ACC112 (cell line): ENCODE data around the gene MAPRE3.

ENCODE experiments used
- H2AFZ ChIP-seq: fragments of 200-600 bp; sonication (generic); one replicate; pipeline ENCODE4 v1.6.0; 2017; ENCODE audit warnings: antibody characterized with exemption, low read length; ENCODE audit not compliant: unreplicated experiment
- H3K27ac ChIP-seq: fragments of 200-600 bp; sonication (generic); 2 replicates; pipeline ENCODE4 v1.5.1; 2014; ENCODE audit warnings: low read depth, mild to moderate bottlenecking, antibody characterized with exemption, low read length, moderate library complexity
- H3K27me3 ChIP-seq: fragments of 200-600 bp; sonication (generic); 2 replicates; pipeline ENCODE4 v1.6.1; 2014; ENCODE audit warnings: mild to moderate bottlenecking, antibody characterized with exemption, low read length, moderate library complexity, mixed read lengths; ENCODE audit not compliant: insufficient read depth
- H3K36me3 ChIP-seq: fragments of 200-600 bp; sonication (generic); 2 replicates; pipeline ENCODE4 v1.6.1; 2016; ENCODE audit warnings: mild to moderate bottlenecking, antibody characterized with exemption, low read length, moderate library complexity, mixed read lengths; ENCODE audit not compliant: insufficient read depth
- H3K4me1 ChIP-seq: fragments of 200-600 bp; sonication (generic); one replicate; pipeline ENCODE4 v1.6.1; 2016; ENCODE audit warnings: low read length, mixed read lengths; ENCODE audit not compliant: insufficient read depth, unreplicated experiment, control insufficient read depth
- H3K4me3 ChIP-seq: fragments of 200-600 bp; sonication (generic); 2 replicates; pipeline ENCODE4 v1.5.1; 2014; ENCODE audit warnings: mild to moderate bottlenecking, low read depth, low read length
- H3K79me2 ChIP-seq: fragments of 200-600 bp; sonication (generic); one replicate; pipeline ENCODE4 v1.6.0; 2016; ENCODE audit warnings: low read length; ENCODE audit not compliant: control insufficient read depth, unreplicated experiment, insufficient read depth

MAPRE3 gene

GRCh38 chr2:26983746-26984145 lies 13.3 kb downstream of the MAPRE3 start:
- Histone ChIP-seq H2AFZ (no peak overlapping the region), H3K4me3 (no peak overlapping the region), H3K36me3 (no peaks in the 10 kb centered on the region), H3K27ac (no peak overlapping the region), H3K79me2 (no peaks in the 10 kb centered on the region), H3K4me1 (peaks cover 27% of the 10 kb centered on the region), H3K27me3 (no peaks in the 10 kb centered on the region)

- H3K4me1 ChIP-seq: peaks cover 39% of the 10 kb centered on the region
- no peak overlapping the region for H2AFZ ChIP-seq
- no peaks in the 10 kb centered on the region for H3K79me2 ChIP-seq
- H3K27me3 ChIP-seq: no peaks in the 10 kb centered on the region
- no peak overlapping the region for H3K4me3 ChIP-seq
- no peak overlapping the region for H3K27ac ChIP-seq
- H3K36me3 ChIP-seq: no peaks in the 10 kb centered on the region
Observed at GRCh38 chr2:26985807-26986206, 15.4 kb downstream of the MAPRE3 start.

GRCh38 chr2:26986576-26986975 lies 16.1 kb downstream of the MAPRE3 start:
- Histone ChIP-seq H3K27me3 (no peaks in the 10 kb centered on the region), H3K79me2 (no peaks in the 10 kb centered on the region), H3K36me3 (no peaks in the 10 kb centered on the region), H2AFZ (no peak overlapping the region), H3K27ac (no peak overlapping the region), H3K4me1 (peaks cover 47% of the 10 kb centered on the region), H3K4me3 (no peak overlapping the region)

GRCh38 chr2:26988058-26988860 lies 17.8 kb downstream of the MAPRE3 start:
- Histone ChIP-seq H3K27ac (peak overlapping the region; percentile 78), H3K4me1 (peaks cover 49% of the 10 kb centered on the region), H3K36me3 (no peaks in the 10 kb centered on the region), H3K79me2 (no peaks in the 10 kb centered on the region), H2AFZ (no peak overlapping the region), H3K27me3 (no peaks in the 10 kb centered on the region), H3K4me3 (peak overlapping the region; percentile 33)

- Histone ChIP-seq H3K4me1 (peaks cover 49% of the 10 kb centered on the region), H3K27me3 (no peaks in the 10 kb centered on the region), H3K27ac (peak overlapping the region; percentile 78)
Observed at GRCh38 chr2:26989156-26989555, 18.7 kb downstream of the MAPRE3 start.

GRCh38 chr2:26991717-26992116 lies 21.3 kb downstream of the MAPRE3 start:
- no peak overlapping the region for H2AFZ ChIP-seq
- H3K27ac ChIP-seq: no peak overlapping the region
- H3K79me2 ChIP-seq: no peaks in the 10 kb centered on the region
- H3K4me3 ChIP-seq: no peak overlapping the region
- H3K27me3 ChIP-seq: no peaks in the 10 kb centered on the region
- no peaks in the 10 kb centered on the region for H3K36me3 ChIP-seq
- H3K4me1 ChIP-seq: peaks cover 42% of the 10 kb centered on the region

More at GRCh38 chr2:26989156-26989555, 18.7 kb downstream of the MAPRE3 start:
- Histone ChIP-seq H3K79me2 (no peaks in the 10 kb centered on the region), H3K4me3 (peak overlapping the region; percentile 33), H2AFZ (no peak overlapping the region), H3K36me3 (no peaks in the 10 kb centered on the region)

GRCh38 chr2:26993768-26994167 lies 23.3 kb downstream of the MAPRE3 start:
- H3K27me3 ChIP-seq: no peaks in the 10 kb centered on the region
- H2AFZ ChIP-seq: no peak overlapping the region
- no peak overlapping the region for H3K27ac ChIP-seq
- H3K4me1 ChIP-seq: peaks cover 29% of the 10 kb centered on the region
- H3K36me3 ChIP-seq: no peaks in the 10 kb centered on the region
- no peaks in the 10 kb centered on the region for H3K79me2 ChIP-seq
- H3K4me3 ChIP-seq: no peak overlapping the region

- Histone ChIP-seq H3K4me1 (peaks cover 16% of the 10 kb centered on the region), H2AFZ (no peak overlapping the region), H3K27me3 (no peaks in the 10 kb centered on the region), H3K79me2 (no peaks in the 10 kb centered on the region), H3K27ac (no peak overlapping the region), H3K4me3 (no peak overlapping the region), H3K36me3 (no peaks in the 10 kb centered on the region)
Observed at GRCh38 chr2:26994983-26995382, 24.5 kb downstream of the MAPRE3 start.

- peaks cover 5% of the 10 kb centered on the region for H3K4me1 ChIP-seq
- H3K36me3 ChIP-seq: no peaks in the 10 kb centered on the region
- no peaks in the 10 kb centered on the region for H3K27me3 ChIP-seq
- no peak overlapping the region for H3K27ac ChIP-seq
- H3K79me2 ChIP-seq: no peaks in the 10 kb centered on the region
- H2AFZ ChIP-seq: no peak overlapping the region
- no peak overlapping the region for H3K4me3 ChIP-seq
Observed at GRCh38 chr2:26997394-26997793, 27.0 kb downstream of the MAPRE3 start.

- Histone ChIP-seq H3K4me1 (peaks cover 11% of the 10 kb centered on the region), H3K79me2 (no peaks in the 10 kb centered on the region), H3K4me3 (no peak overlapping the region), H3K36me3 (no peaks in the 10 kb centered on the region), H2AFZ (no peak overlapping the region), H3K27ac (no peak overlapping the region), H3K27me3 (no peaks in the 10 kb centered on the region)
Observed at GRCh38 chr2:26998323-26998722, 27.9 kb downstream of the MAPRE3 start.

GRCh38 chr2:27000228-27000627 lies 29.8 kb downstream of the MAPRE3 start:
- Histone ChIP-seq H3K36me3 (no peaks in the 10 kb centered on the region), H3K79me2 (no peaks in the 10 kb centered on the region)

More at GRCh38 chr2:27000228-27000627, 29.8 kb downstream of the MAPRE3 start:
- H3K4me1 ChIP-seq: peaks cover 24% of the 10 kb centered on the region
- H2AFZ ChIP-seq: no peak overlapping the region
- H3K27me3 ChIP-seq: no peaks in the 10 kb centered on the region
- H3K4me3 ChIP-seq: no peak overlapping the region
- H3K27ac ChIP-seq: no peak overlapping the region
